GM12891 (cell line): ENCODE results near the gene TMEM208.
A peak's percentile ranks its signal among the peaks of the same experiment; 100 is the strongest.

Source experiments
- POLR2A ChIP-seq: IDR thresholded peaks from 2 replicates; pipeline ENCODE4 v1.6.1; 2011; ENCODE audit warnings: low read depth, low read length, control low read depth
- POLR2AphosphoS5 ChIP-seq: IDR thresholded peaks from 2 replicates; pipeline ENCODE4 v1.6.1; 2011; ENCODE audit warnings: low read depth, low read length, control low read depth
- POU2F2 ChIP-seq: IDR thresholded peaks from 2 replicates; pipeline ENCODE4 v1.6.1; 2011; ENCODE audit warnings: low read depth, mild to moderate bottlenecking, control low read depth, low read length, moderate library complexity
- SPI1 ChIP-seq: IDR thresholded peaks from 2 replicates; pipeline ENCODE4 v1.6.1; 2011; ENCODE audit warnings: low read depth, low read length, control low read depth
- TAF1 ChIP-seq: IDR thresholded peaks from 2 replicates; pipeline ENCODE4 v1.6.1; 2011; ENCODE audit warnings: low read depth, low read length, control low read depth

- TF ChIP-seq SPI1, result no peak
- TF ChIP-seq POLR2AphosphoS5, result no peak
- 0 out of 2 replicates have a peak, but pooled peaks have one; percentile 2 for TF ChIP-seq POLR2A
- TF ChIP-seq TAF1, result no peak
- no peak for TF ChIP-seq POU2F2
Observed at GRCh38 chr16:67237396-67238277, 10.7 kb downstream of the TMEM208 start.
